GM12801 (cell line): Measurements from ENCODE around the gene EVI2B.

Experiments used
- CTCF ChIP-seq: IDR thresholded peaks from one replicate; pipeline ENCODE4 v1.5.1; 2011; ENCODE audit warnings: control low read depth; ENCODE audit not compliant: insufficient read length; ENCODE audit errors: extremely low read depth

Gene EVI2B

GRCh38 chr17:31320241-31320640 is 6.4 kb upstream of the EVI2B start:
- TF ChIP-seq CTCF: no peak

- TF ChIP-seq CTCF: no peak
Observed at GRCh38 chr17:31318851-31319661, 5.2 kb upstream of the EVI2B start.

- no peak for TF ChIP-seq CTCF
Observed at GRCh38 chr17:31318298-31318801, 4.5 kb upstream of the EVI2B start.

GRCh38 chr17:31314782-31315100 is 887 bp upstream of the EVI2B start:
- no peak for TF ChIP-seq CTCF

- no peak for TF ChIP-seq CTCF
Observed at GRCh38 chr17:31311526-31311925, 2.3 kb downstream of the EVI2B start.

GRCh38 chr17:31310886-31311285 is 3.0 kb downstream of the EVI2B start:
- TF ChIP-seq CTCF: no peak

GRCh38 chr17:31310260-31310659 is 3.6 kb downstream of the EVI2B start:
- TF ChIP-seq CTCF: no peak

GRCh38 chr17:31309556-31309955 is 4.3 kb downstream of the EVI2B start:
- no peak for TF ChIP-seq CTCF
